ENCODE data around the gene TNNI3. TPM values are rescaled to one million over a fixed set of nuclear protein-coding genes. Genes with fewer than 3 reads are reported as not detected.

Gene TNNI3
- total RNA-seq (2022; extraction: Qiagen RNA extraction; ENCODE audit: low read depth) = 5.9 to 9.6 TPM (median 8.0 TPM) in 5 replicates

GRCh38 chr19:55157064-55157908 lies at the start of gene TNNI3:
Gene TNNI3, minus strand, starts transcription at chr19:55157732. Its CDS starts 143 bp downstream, at chr19:55157589.

GRCh38 chr19:55179606-55180484 lies 22.3 kb upstream of the TNNI3 start, which contains the start of gene SYT5:
Gene SYT5, minus strand, starts transcription at chr19:55180289. Its CDS starts 1,248 bp downstream, at chr19:55179041.

GRCh38 chr19:55166530-55167268 lies 9.2 kb upstream of the TNNI3 start, which contains the start of gene DNAAF3:
Gene DNAAF3, minus strand, starts transcription at chr19:55166613. Its CDS starts 200 bp downstream, at chr19:55166413.

DNA sequence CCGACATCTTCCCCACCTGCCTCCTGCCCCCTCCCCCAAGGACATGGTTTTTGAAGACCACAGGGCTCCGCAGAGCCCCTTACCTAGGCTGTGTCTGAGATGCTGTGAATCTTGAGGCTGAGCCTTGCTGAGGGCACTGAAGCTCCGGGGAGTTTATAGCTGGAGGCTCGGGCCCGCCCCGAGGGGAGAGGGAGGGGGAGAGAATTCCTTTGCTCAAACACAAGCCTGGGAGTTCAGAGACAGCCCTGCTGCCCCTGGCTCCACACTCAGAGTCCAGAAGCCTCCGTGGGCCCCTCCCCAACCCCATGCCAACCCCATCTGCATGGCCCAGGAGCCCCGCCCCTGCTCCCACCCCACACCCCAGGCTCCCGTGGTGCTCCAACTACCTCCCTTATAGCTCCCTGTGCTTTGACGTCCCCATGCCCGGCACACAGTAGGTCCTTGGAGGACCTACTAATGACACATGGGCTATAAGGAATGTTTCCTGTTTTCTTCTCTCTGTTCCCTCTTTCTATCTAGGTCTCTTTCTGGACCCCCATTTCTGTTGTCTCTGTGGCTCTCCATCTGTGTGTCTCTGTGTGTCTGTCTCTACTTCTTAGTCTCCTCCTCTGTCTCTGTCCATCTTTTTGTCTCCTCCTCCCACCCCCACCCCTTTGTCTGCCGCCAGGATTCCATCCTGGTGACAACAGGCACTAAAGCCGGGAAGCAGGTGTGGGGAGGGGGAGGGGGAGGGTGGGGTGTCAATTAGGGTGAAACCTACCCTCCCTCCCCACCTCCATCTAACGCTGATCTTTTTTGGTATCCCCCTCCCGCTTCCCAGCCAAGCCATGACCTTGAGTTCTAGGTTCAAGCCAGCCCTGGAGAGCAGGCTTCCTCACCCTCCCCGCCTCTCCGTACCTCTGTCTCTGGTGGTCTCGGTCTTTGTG lies 8.2 kb downstream of the TNNI3 start, which contains the start of gene TNNT1:
TSS of gene TNNT1 (minus strand) at position 129 of the 926 bp plus-strand sequence. CDS start 2,049 bp downstream, outside the sequence.

GRCh38 chr19:55116859-55117662 lies 40.5 kb downstream of the TNNI3 start, which contains the start of gene PPP1R12C:
Gene PPP1R12C, minus strand, starts transcription at chr19:55117637. Its CDS starts 94 bp downstream, at chr19:55117543.

Other genes with a start within 250 kb of the TNNI3 start
- 0.07 TPM in 1 of 5 replicates, not detected in the others for gene NLRP7, start 210.2 kb downstream of the TNNI3 start, total RNA-seq (2022; extraction: Qiagen RNA extraction; ENCODE audit: low read depth)
- 24.3 to 27.0 TPM (median 26.5 TPM) in 5 replicates for gene NLRP2, start 191.4 kb downstream of the TNNI3 start, total RNA-seq (2022; extraction: Qiagen RNA extraction; ENCODE audit: low read depth)
- gene GP6, start 119.5 kb downstream of the TNNI3 start, total RNA-seq (2022; extraction: Qiagen RNA extraction; ENCODE audit: low read depth) = 0.08 to 0.22 TPM (median 0.17 TPM) in 4 of 5 replicates, not detected in the other
- 15.2 to 22.6 TPM (median 20.6 TPM) in 5 replicates for gene RDH13, start 94.6 kb downstream of the TNNI3 start, total RNA-seq (2022; extraction: Qiagen RNA extraction; ENCODE audit: low read depth)
- gene EPS8L1, start 81.9 kb downstream of the TNNI3 start, total RNA-seq (2022; extraction: Qiagen RNA extraction; ENCODE audit: low read depth) = 5.0 to 6.5 TPM (median 5.9 TPM) in 5 replicates
- gene PPP1R12C, start 40.1 kb downstream of the TNNI3 start, total RNA-seq (2022; extraction: Qiagen RNA extraction; ENCODE audit: low read depth) = 55.9 to 88.0 TPM (median 82.4 TPM) in 5 replicates
- 115 to 148 TPM (median 130 TPM) in 5 replicates for gene TNNT1, start 8.5 kb downstream of the TNNI3 start, total RNA-seq (2022; extraction: Qiagen RNA extraction; ENCODE audit: low read depth)
- 3.7 to 7.7 TPM (median 5.7 TPM) in 5 replicates for gene DNAAF3, start 8.9 kb upstream of the TNNI3 start, total RNA-seq (2022; extraction: Qiagen RNA extraction; ENCODE audit: low read depth)
- gene SYT5, start 22.6 kb upstream of the TNNI3 start, total RNA-seq (2022; extraction: Qiagen RNA extraction; ENCODE audit: low read depth) = 1.9 to 4.8 TPM (median 4.0 TPM) in 5 replicates
- 2.7 to 5.3 TPM (median 5.1 TPM) in 5 replicates for gene PTPRH, start 51.8 kb upstream of the TNNI3 start, total RNA-seq (2022; extraction: Qiagen RNA extraction; ENCODE audit: low read depth)
- gene TMEM86B, start 71.0 kb upstream of the TNNI3 start, total RNA-seq (2022; extraction: Qiagen RNA extraction; ENCODE audit: low read depth) = 3.1 to 5.3 TPM (median 4.1 TPM) in 5 replicates
- gene PPP6R1, start 101.3 kb upstream of the TNNI3 start, total RNA-seq (2022; extraction: Qiagen RNA extraction; ENCODE audit: low read depth) = 84.5 to 118 TPM (median 109 TPM) in 5 replicates
- gene HSPBP1, start 122.4 kb upstream of the TNNI3 start, total RNA-seq (2022; extraction: Qiagen RNA extraction; ENCODE audit: low read depth) = 120 to 145 TPM (median 138 TPM) in 5 replicates
- 2.5 to 4.3 TPM (median 4.1 TPM) in 5 replicates for gene BRSK1, start 126.3 kb upstream of the TNNI3 start, total RNA-seq (2022; extraction: Qiagen RNA extraction; ENCODE audit: low read depth)
- not detected in 5 replicates for gene TMEM150B, start 167.6 kb upstream of the TNNI3 start, total RNA-seq (2022; extraction: Qiagen RNA extraction; ENCODE audit: low read depth)
- 3.7 to 7.5 TPM (median 5.9 TPM) in 5 replicates for gene KMT5C, start 182.1 kb upstream of the TNNI3 start, total RNA-seq (2022; extraction: Qiagen RNA extraction; ENCODE audit: low read depth)
- gene COX6B2, start 197.0 kb upstream of the TNNI3 start, total RNA-seq (2022; extraction: Qiagen RNA extraction; ENCODE audit: low read depth) = 0.57 to 1.2 TPM (median 0.81 TPM) in 5 replicates
- gene GARIN5B, start 205.5 kb upstream of the TNNI3 start, total RNA-seq (2022; extraction: Qiagen RNA extraction; ENCODE audit: low read depth) = 0.08 to 0.33 TPM (median 0.13 TPM) in 5 replicates
- 14.5 to 19.3 TPM (median 18.6 TPM) in 5 replicates for gene IL11, start 212.7 kb upstream of the TNNI3 start, total RNA-seq (2022; extraction: Qiagen RNA extraction; ENCODE audit: low read depth)
- gene TMEM190, start 219.1 kb upstream of the TNNI3 start, total RNA-seq (2022; extraction: Qiagen RNA extraction; ENCODE audit: low read depth) = 0.94 to 2.2 TPM (median 1.7 TPM) in 5 replicates
- 2.8 to 9.2 TPM (median 7.0 TPM) in 5 replicates for gene TMEM238, start 226.6 kb upstream of the TNNI3 start, total RNA-seq (2022; extraction: Qiagen RNA extraction; ENCODE audit: low read depth)
- gene RPL28, start 228.2 kb upstream of the TNNI3 start, total RNA-seq (2022; extraction: Qiagen RNA extraction; ENCODE audit: low read depth) = 2,491 to 3,078 TPM (median 2,623 TPM) in 5 replicates